ENCODE data around the gene GCNA. TPM values are rescaled to one million over a fixed set of nuclear protein-coding genes. Genes with fewer than 3 reads are reported as not detected.

The GCNA gene
- polyA plus RNA-seq, 1 experiment = 1.2 TPM

DNA sequence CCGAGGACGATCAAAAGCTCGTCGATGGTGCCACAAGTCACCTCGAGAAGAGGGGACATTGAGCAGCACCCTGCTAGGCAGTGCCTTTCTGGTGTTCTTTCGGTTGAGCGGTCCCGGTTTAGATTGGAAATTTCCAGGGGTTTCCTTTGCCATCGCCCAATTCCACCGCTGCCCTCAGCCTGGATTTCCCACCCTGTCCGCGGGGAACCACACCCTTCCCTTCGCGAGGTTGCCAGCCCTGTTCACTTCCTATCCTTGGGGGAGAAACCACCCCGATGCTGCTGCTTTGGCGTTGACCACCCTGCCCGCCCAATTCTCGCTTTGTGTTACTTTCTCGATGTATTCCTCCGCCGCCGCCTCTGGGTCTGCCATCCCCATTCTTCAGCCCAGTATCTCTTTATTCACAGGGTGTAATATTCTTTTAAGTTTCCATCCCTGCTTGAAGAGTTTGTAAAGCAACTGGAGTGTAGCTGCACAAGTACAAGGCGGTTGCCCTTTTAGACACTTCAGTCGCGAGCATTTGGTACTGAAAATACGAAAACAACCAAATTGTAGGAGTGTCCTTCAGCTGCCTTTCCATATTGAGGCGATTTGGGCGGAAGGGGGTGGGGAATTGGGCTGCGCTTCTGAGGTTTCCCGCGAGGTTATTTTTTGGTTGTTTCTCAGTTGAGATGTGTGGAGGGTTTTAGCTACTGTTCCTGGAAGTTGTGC, 44.2 kb upstream of the GCNA start:
- DNase-seq (ENCODE audit: low read depth, low spot score) = no peak

DNA sequence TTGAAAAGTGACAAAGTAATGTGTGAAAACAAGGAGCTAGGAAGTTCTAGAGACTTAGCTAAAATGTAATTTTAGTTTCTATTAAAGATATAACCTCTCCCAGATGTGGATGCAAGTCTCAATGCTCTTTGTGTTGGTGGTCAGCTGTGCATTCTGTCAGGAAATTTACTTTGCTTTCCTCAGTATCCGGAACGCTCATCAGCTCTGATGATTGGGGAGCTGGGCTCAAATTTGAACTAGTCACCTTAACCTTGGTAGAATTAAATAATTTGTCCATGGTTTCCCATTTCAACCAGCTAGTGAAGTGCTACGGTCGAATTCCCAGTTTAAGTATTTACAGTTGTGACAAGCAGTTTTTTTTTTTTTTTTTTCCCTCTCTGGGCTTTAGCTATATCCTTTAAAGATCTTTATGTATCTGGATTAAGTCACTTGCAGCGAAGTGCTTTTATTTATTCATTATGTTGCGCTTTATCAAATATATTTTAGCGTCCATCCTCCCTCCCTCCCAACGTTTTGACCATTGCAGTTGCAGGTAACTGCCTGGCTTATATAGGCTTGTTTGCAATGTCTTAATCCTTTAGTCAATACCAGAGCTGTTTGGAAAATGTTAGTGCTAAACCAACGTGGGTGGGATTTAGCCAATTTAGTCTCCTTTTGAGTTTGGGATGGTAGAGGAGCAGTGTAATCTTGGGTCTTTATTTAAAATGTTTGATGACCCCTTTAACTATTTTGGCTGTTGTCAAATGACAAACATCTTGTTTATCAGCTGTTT, 43.3 kb upstream of the GCNA start:
- no peaks in the 10 kb centered on the region for H3K9me3 ChIP-seq (ENCODE audit: control insufficient read depth, insufficient read depth, low read length)
- DNase-seq (ENCODE audit: low read depth, low spot score) = no peak
- peak overlapping the region; percentile 91 for H3K4me3 ChIP-seq (ENCODE audit: low read depth, low read length)
- TF ChIP-seq, protein P1, sequence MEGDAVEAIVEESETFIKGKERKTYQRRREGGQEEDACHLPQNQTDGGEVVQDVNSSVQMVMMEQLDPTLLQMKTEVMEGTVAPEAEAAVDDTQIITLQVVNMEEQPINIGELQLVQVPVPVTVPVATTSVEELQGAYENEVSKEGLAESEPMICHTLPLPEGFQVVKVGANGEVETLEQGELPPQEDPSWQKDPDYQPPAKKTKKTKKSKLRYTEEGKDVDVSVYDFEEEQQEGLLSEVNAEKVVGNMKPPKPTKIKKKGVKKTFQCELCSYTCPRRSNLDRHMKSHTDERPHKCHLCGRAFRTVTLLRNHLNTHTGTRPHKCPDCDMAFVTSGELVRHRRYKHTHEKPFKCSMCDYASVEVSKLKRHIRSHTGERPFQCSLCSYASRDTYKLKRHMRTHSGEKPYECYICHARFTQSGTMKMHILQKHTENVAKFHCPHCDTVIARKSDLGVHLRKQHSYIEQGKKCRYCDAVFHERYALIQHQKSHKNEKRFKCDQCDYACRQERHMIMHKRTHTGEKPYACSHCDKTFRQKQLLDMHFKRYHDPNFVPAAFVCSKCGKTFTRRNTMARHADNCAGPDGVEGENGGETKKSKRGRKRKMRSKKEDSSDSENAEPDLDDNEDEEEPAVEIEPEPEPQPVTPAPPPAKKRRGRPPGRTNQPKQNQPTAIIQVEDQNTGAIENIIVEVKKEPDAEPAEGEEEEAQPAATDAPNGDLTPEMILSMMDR (IDR thresholded peaks at IDR 0.05; ENCODE audit: low read depth, low read length) = no peak
- no peaks in the 10 kb centered on the region for H3K27me3 ChIP-seq (ENCODE audit: control insufficient read depth, insufficient read depth, low read length)
- CTCF ChIA-PET = interaction anchor here (0.5 to 1.5 kb wide), 2 partner anchors 113 to 117 kb away, joined by 4 read pairs; no protein-coding TSS in a partner anchor
- no peak overlapping the region for H3K27ac ChIP-seq (ENCODE audit: low read depth, low read length)
- POLR2A ChIA-PET = interaction anchor here (1.4 kb wide), 1 partner anchor 169 kb away, joined by 4 read pairs; the partner anchor contains the start of gene TAF1

More for the DNA sequence above, 44.2 kb upstream of the GCNA start:
- CTCF ChIA-PET = interaction anchor here (1.5 kb wide), 1 partner anchor 118 kb away, joined by 4 read pairs; no protein-coding TSS in a partner anchor
- peak overlapping the region; percentile 91 for H3K4me3 ChIP-seq (ENCODE audit: low read depth, low read length)
- peak overlapping the region; percentile 68 for H3K27ac ChIP-seq (ENCODE audit: low read depth, low read length)
- no peaks in the 10 kb centered on the region for H3K27me3 ChIP-seq (ENCODE audit: control insufficient read depth, insufficient read depth, low read length)
- POLR2A ChIA-PET = interaction anchor here (1.4 to 1.9 kb wide), 2 partner anchors 8 to 168 kb away, joined by 4 to 10 read pairs; partner anchors contain the start of gene TAF1
- TF ChIP-seq, protein P1 (IDR thresholded peaks at IDR 0.05; ENCODE audit: low read depth, low read length) = no peak
- H3K9me3 ChIP-seq (ENCODE audit: control insufficient read depth, insufficient read depth, low read length) = no peaks in the 10 kb centered on the region

DNA sequence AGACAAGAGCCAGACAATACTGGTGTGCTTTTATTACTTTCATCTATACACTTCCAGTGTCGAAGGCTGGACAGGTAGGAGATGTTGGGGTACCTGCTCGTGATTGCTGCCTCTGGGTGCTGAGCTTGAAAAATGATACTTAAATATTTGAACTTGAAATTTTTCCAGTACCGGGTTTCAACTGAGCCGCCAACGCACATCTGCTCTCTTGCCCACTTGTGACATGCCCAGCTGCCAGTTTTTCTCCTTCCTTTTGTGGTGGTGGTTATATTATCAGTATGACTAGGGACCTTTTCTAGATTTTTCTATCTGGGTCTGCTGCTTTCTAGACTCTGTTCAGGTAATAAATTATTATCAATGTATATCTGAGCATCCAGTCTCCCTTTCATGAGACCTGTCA, 42.0 kb upstream of the GCNA start:
- POLR2A ChIA-PET = interaction anchor here (0.6 kb wide), 1 partner anchor 54 kb away, joined by 4 read pairs; no protein-coding TSS in a partner anchor
- no peak for DNase-seq (ENCODE audit: low read depth, low spot score)

DNA sequence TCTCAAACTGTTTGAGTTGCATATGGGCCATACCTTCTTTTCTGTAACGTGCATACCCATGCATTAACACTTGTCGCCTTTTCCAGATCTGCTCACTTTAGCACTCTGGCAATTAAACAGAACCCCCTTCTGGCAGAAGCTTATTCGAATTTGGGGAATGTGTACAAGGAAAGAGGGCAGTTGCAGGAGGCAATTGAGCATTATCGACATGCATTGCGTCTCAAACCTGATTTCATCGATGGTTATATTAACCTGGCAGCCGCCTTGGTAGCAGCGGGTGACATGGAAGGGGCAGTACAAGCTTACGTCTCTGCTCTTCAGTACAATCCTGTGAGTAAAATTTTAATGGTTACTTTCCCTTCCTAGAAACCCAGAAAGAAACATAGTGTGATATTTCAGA, 40.5 kb upstream of the GCNA start:
- H3K4me3 ChIP-seq (ENCODE audit: low read depth, low read length) = no peak overlapping the region
- CTCF ChIA-PET = no interaction called here

More for the DNA sequence above, 42.0 kb upstream of the GCNA start:
- CTCF ChIA-PET = interaction anchor here (0.5 to 0.7 kb wide), 3 partner anchors 19 to 766 kb away, joined by 3 to 6 read pairs (median 4); no protein-coding TSS in a partner anchor
- TF ChIP-seq, protein P1 (IDR thresholded peaks at IDR 0.05; ENCODE audit: low read depth, low read length) = no peak
- no peaks in the 10 kb centered on the region for H3K27me3 ChIP-seq (ENCODE audit: control insufficient read depth, insufficient read depth, low read length)
- no peaks in the 10 kb centered on the region for H3K9me3 ChIP-seq (ENCODE audit: control insufficient read depth, insufficient read depth, low read length)
- H3K27ac ChIP-seq (ENCODE audit: low read depth, low read length) = no peak overlapping the region
- peak overlapping the region; percentile 91 for H3K4me3 ChIP-seq (ENCODE audit: low read depth, low read length)

More for the DNA sequence above, 40.5 kb upstream of the GCNA start:
- Histone ChIP-seq H3K27ac (ENCODE audit: low read depth, low read length) (no peak overlapping the region), H3K27me3 (ENCODE audit: control insufficient read depth, insufficient read depth, low read length) (no peaks in the 10 kb centered on the region), H3K9me3 (ENCODE audit: control insufficient read depth, insufficient read depth, low read length) (no peaks in the 10 kb centered on the region)
- no peak for DNase-seq (ENCODE audit: low read depth, low spot score)
- POLR2A ChIA-PET = no interaction called here
- TF ChIP-seq, protein P1 (IDR thresholded peaks at IDR 0.05; ENCODE audit: low read depth, low read length) = no peak
